ENCODE measurements around the gene AOC2.

The AOC2 gene

GRCh38 chr17:42880776-42881310 lies 36.5 kb downstream of the AOC2 start:
- no peak for TF ChIP-seq RAD21 (IDR thresholded peaks at IDR 0.05; ENCODE audit: low read depth)
- TF ChIP-seq REST (IDR thresholded peaks at IDR 0.05; ENCODE audit: low read depth): no peak
- TF ChIP-seq EP300 (IDR thresholded peaks at IDR 0.05; ENCODE audit: borderline replicate concordance): no peak
- TF ChIP-seq NFIC (IDR thresholded peaks at IDR 0.05): no peak
- no peak for TF ChIP-seq YY1 (IDR thresholded peaks at IDR 0.05; ENCODE audit: low read depth)
- no peak for TF ChIP-seq TCF12 (IDR thresholded peaks at IDR 0.05; ENCODE audit: low read depth)
- no peak for TF ChIP-seq EGR1 (IDR thresholded peaks at IDR 0.05)
- no peak for TF ChIP-seq TAF1 (IDR thresholded peaks at IDR 0.05; ENCODE audit: low read depth)
- no peak for TF ChIP-seq CREB1 (IDR thresholded peaks at IDR 0.05; ENCODE audit: low read depth)
- no peak for TF ChIP-seq USF1 (IDR thresholded peaks at IDR 0.05)
- no peak for TF ChIP-seq TEAD4 (IDR thresholded peaks at IDR 0.05)
- no peak for TF ChIP-seq CEBPB (IDR thresholded peaks at IDR 0.05)
- no peak for TF ChIP-seq MAX (IDR thresholded peaks at IDR 0.05)
- TF ChIP-seq FOXM1 (IDR thresholded peaks at IDR 0.05; ENCODE audit: borderline replicate concordance, low read depth): no peak
- TF ChIP-seq ZBTB7A (IDR thresholded peaks at IDR 0.05; ENCODE audit: low read depth): no peak

- TF ChIP-seq EP300 (IDR thresholded peaks at IDR 0.05; ENCODE audit: borderline replicate concordance) (no peak), EGR1 (IDR thresholded peaks at IDR 0.05) (no peak), CEBPB (IDR thresholded peaks at IDR 0.05) (no peak), ZBTB7A (IDR thresholded peaks at IDR 0.05; ENCODE audit: low read depth) (no peak), YY1 (IDR thresholded peaks at IDR 0.05; ENCODE audit: low read depth) (no peak), TAF1 (IDR thresholded peaks at IDR 0.05; ENCODE audit: low read depth) (no peak), USF1 (IDR thresholded peaks at IDR 0.05) (no peak), TEAD4 (IDR thresholded peaks at IDR 0.05) (no peak), FOXM1 (IDR thresholded peaks at IDR 0.05; ENCODE audit: borderline replicate concordance, low read depth) (no peak), NFIC (IDR thresholded peaks at IDR 0.05) (no peak), MAX (IDR thresholded peaks at IDR 0.05) (no peak), REST (IDR thresholded peaks at IDR 0.05; ENCODE audit: low read depth) (no peak), TCF12 (IDR thresholded peaks at IDR 0.05; ENCODE audit: low read depth) (no peak)
Observed at GRCh38 chr17:42882166-42882565, 37.8 kb downstream of the AOC2 start.

- no peak for TF ChIP-seq RAD21 (IDR thresholded peaks at IDR 0.05; ENCODE audit: low read depth)
- TF ChIP-seq EP300 (IDR thresholded peaks at IDR 0.05; ENCODE audit: borderline replicate concordance): no peak
- no peak for TF ChIP-seq CREB1 (IDR thresholded peaks at IDR 0.05; ENCODE audit: low read depth)
- TF ChIP-seq TCF12 (IDR thresholded peaks at IDR 0.05; ENCODE audit: low read depth): no peak
- TF ChIP-seq USF1 (IDR thresholded peaks at IDR 0.05): no peak
- no peak for TF ChIP-seq EGR1 (IDR thresholded peaks at IDR 0.05)
- TF ChIP-seq TEAD4 (IDR thresholded peaks at IDR 0.05): 0 out of 2 replicates have a peak, but pooled peaks have one; percentile 22
- peak; percentile 61; the same call in 1 of the 2 replicates for TF ChIP-seq NFIC (IDR thresholded peaks at IDR 0.05)
- no peak for TF ChIP-seq CEBPB (IDR thresholded peaks at IDR 0.05)
- TF ChIP-seq REST (IDR thresholded peaks at IDR 0.05; ENCODE audit: low read depth): no peak
- no peak for TF ChIP-seq ZBTB7A (IDR thresholded peaks at IDR 0.05; ENCODE audit: low read depth)
- TF ChIP-seq MAX (IDR thresholded peaks at IDR 0.05): no peak
- TF ChIP-seq FOXM1 (IDR thresholded peaks at IDR 0.05; ENCODE audit: borderline replicate concordance, low read depth): no peak
- no peak for TF ChIP-seq YY1 (IDR thresholded peaks at IDR 0.05; ENCODE audit: low read depth)
Observed at GRCh38 chr17:42883802-42884558, 39.6 kb downstream of the AOC2 start.
